ENCODE measurements around the gene WSCD1. TPM values are rescaled to one million over a fixed set of nuclear protein-coding genes. Genes with fewer than 3 reads are reported as not detected.

WSCD1 gene
- total and polyA plus RNA-seq, 2 donors = 2.8 to 6.8 TPM

GRCh38 chr17:6110088-6110487 lies 39.9 kb downstream of the WSCD1 start:
- DNase-seq (ENCODE audit: extremely low spot score) = no peak
- Histone ChIP-seq H3K4me3 (ENCODE audit: low read depth, low read length) (no peak overlapping the region), H3K36me3 (ENCODE audit: insufficient read depth) (no peaks in the 10 kb centered on the region), H3K27ac (ENCODE audit: low read depth) (no peak overlapping the region), H3K4me1 (ENCODE audit: insufficient read depth) (no peaks in the 10 kb centered on the region)
- 72% methylated on average over 4 of the region's 4 CpGs for WGBS

GRCh38 chr17:6110592-6110991 lies 40.4 kb downstream of the WSCD1 start:
- no peak for DNase-seq (ENCODE audit: extremely low spot score)
- H3K4me1 ChIP-seq (ENCODE audit: insufficient read depth) = no peaks in the 10 kb centered on the region
- 86% methylated on average over 7 of the region's 7 CpGs for WGBS
- no peak overlapping the region for H3K27ac ChIP-seq (ENCODE audit: low read depth)
- H3K4me3 ChIP-seq (ENCODE audit: low read depth, low read length) = no peak overlapping the region
- no peaks in the 10 kb centered on the region for H3K36me3 ChIP-seq (ENCODE audit: insufficient read depth)

GRCh38 chr17:6120351-6120750 lies 50.2 kb downstream of the WSCD1 start:
- DNase-seq (ENCODE audit: extremely low spot score) = no peak
- Histone ChIP-seq H3K4me1 (ENCODE audit: insufficient read depth) (peaks cover 2% of the 10 kb centered on the region), H3K4me3 (ENCODE audit: low read depth, low read length) (no peak overlapping the region), H3K27ac (ENCODE audit: low read depth) (no peak overlapping the region), H3K36me3 (ENCODE audit: insufficient read depth) (no peaks in the 10 kb centered on the region)
- WGBS = 93% methylated on average over 34 of the region's 34 CpGs

- H3K36me3 ChIP-seq (ENCODE audit: insufficient read depth) = no peaks in the 10 kb centered on the region
- no peak overlapping the region for H3K27ac ChIP-seq (ENCODE audit: low read depth)
- DNase-seq (ENCODE audit: extremely low spot score) = no peak
- no peak overlapping the region for H3K4me3 ChIP-seq (ENCODE audit: low read depth, low read length)
- H3K4me1 ChIP-seq (ENCODE audit: insufficient read depth) = no peaks in the 10 kb centered on the region
These were observed 54.7 kb downstream of the WSCD1 start for GRCh38 chr17:6124856-6125255.

- no peaks in the 10 kb centered on the region for H3K4me1 ChIP-seq (ENCODE audit: insufficient read depth)
These were observed 56.6 kb downstream of the WSCD1 start for GRCh38 chr17:6126768-6127167.

GRCh38 chr17:6134721-6135120 lies 64.5 kb downstream of the WSCD1 start:
- no peak for DNase-seq (ENCODE audit: extremely low spot score)
- no peak overlapping the region for H3K4me3 ChIP-seq (ENCODE audit: low read depth, low read length)
- H3K4me1 ChIP-seq (ENCODE audit: insufficient read depth) = no peaks in the 10 kb centered on the region
- WGBS = 59% methylated on average over 2 of the region's 2 CpGs
- H3K27ac ChIP-seq (ENCODE audit: low read depth) = no peak overlapping the region
- H3K36me3 ChIP-seq (ENCODE audit: insufficient read depth) = no peaks in the 10 kb centered on the region

More at GRCh38 chr17:6126768-6127167, 56.6 kb downstream of the WSCD1 start:
- DNase-seq (ENCODE audit: extremely low spot score) = no peak
- Histone ChIP-seq H3K27ac (ENCODE audit: low read depth) (no peak overlapping the region), H3K36me3 (ENCODE audit: insufficient read depth) (no peaks in the 10 kb centered on the region), H3K4me3 (ENCODE audit: low read depth, low read length) (no peak overlapping the region)
- 83% methylated on average over 1 of the region's 1 CpG for WGBS

GRCh38 chr17:6135236-6135635 lies 65.1 kb downstream of the WSCD1 start:
- Histone ChIP-seq H3K27ac (ENCODE audit: low read depth) (no peak overlapping the region), H3K4me1 (ENCODE audit: insufficient read depth) (no peaks in the 10 kb centered on the region), H3K36me3 (ENCODE audit: insufficient read depth) (no peaks in the 10 kb centered on the region), H3K4me3 (ENCODE audit: low read depth, low read length) (no peak overlapping the region)
- WGBS = 61% methylated on average over 5 of the region's 5 CpGs
- no peak for DNase-seq (ENCODE audit: extremely low spot score)

GRCh38 chr17:6135996-6136395 lies 65.8 kb downstream of the WSCD1 start:
- DNase-seq (ENCODE audit: extremely low spot score) = no peak
- Histone ChIP-seq H3K4me1 (ENCODE audit: insufficient read depth) (no peaks in the 10 kb centered on the region), H3K27ac (ENCODE audit: low read depth) (no peak overlapping the region), H3K36me3 (ENCODE audit: insufficient read depth) (no peaks in the 10 kb centered on the region), H3K4me3 (ENCODE audit: low read depth, low read length) (no peak overlapping the region)
- WGBS = 77% methylated on average over 8 of the region's 8 CpGs

- no peak overlapping the region for H3K27ac ChIP-seq (ENCODE audit: low read depth)
- DNase-seq (ENCODE audit: extremely low spot score) = no peak
- H3K4me3 ChIP-seq (ENCODE audit: low read depth, low read length) = no peak overlapping the region
- no peaks in the 10 kb centered on the region for H3K36me3 ChIP-seq (ENCODE audit: insufficient read depth)
- WGBS = 76% methylated on average over 11 of the region's 11 CpGs
- no peaks in the 10 kb centered on the region for H3K4me1 ChIP-seq (ENCODE audit: insufficient read depth)
These were observed 67.7 kb downstream of the WSCD1 start for GRCh38 chr17:6137716-6138502.

- Histone ChIP-seq H3K27ac (ENCODE audit: low read depth) (no peak overlapping the region), H3K4me3 (ENCODE audit: low read depth, low read length) (no peak overlapping the region), H3K36me3 (ENCODE audit: insufficient read depth) (no peaks in the 10 kb centered on the region), H3K4me1 (ENCODE audit: insufficient read depth) (no peaks in the 10 kb centered on the region)
- WGBS = 45% methylated on average over 3 of the region's 3 CpGs
- no peak for DNase-seq (ENCODE audit: extremely low spot score)
These were observed 68.7 kb downstream of the WSCD1 start for GRCh38 chr17:6138761-6139446.

- 63% methylated on average over 8 of the region's 8 CpGs for WGBS
- Histone ChIP-seq H3K4me3 (ENCODE audit: low read depth, low read length) (no peak overlapping the region), H3K4me1 (ENCODE audit: insufficient read depth) (no peaks in the 10 kb centered on the region), H3K27ac (ENCODE audit: low read depth) (no peak overlapping the region), H3K36me3 (ENCODE audit: insufficient read depth) (no peaks in the 10 kb centered on the region)
- no peak for DNase-seq (ENCODE audit: extremely low spot score)
These were observed 69.3 kb downstream of the WSCD1 start for GRCh38 chr17:6139447-6139832.

GRCh38 chr17:6140188-6140587 lies 70.0 kb downstream of the WSCD1 start:
- no peak for DNase-seq (ENCODE audit: extremely low spot score)
- Histone ChIP-seq H3K4me1 (ENCODE audit: insufficient read depth) (no peaks in the 10 kb centered on the region), H3K36me3 (ENCODE audit: insufficient read depth) (no peaks in the 10 kb centered on the region), H3K4me3 (ENCODE audit: low read depth, low read length) (no peak overlapping the region), H3K27ac (ENCODE audit: low read depth) (no peak overlapping the region)
- WGBS = 75% methylated on average over 2 of the region's 2 CpGs

- WGBS = 79% methylated on average over 8 of the region's 8 CpGs
- no peak for DNase-seq (ENCODE audit: extremely low spot score)
- Histone ChIP-seq H3K27ac (ENCODE audit: low read depth) (no peak overlapping the region), H3K4me1 (ENCODE audit: insufficient read depth) (no peaks in the 10 kb centered on the region), H3K36me3 (ENCODE audit: insufficient read depth) (no peaks in the 10 kb centered on the region), H3K4me3 (ENCODE audit: low read depth, low read length) (no peak overlapping the region)
These were observed 70.7 kb downstream of the WSCD1 start for GRCh38 chr17:6140728-6141330.

- no peak overlapping the region for H3K4me3 ChIP-seq (ENCODE audit: low read depth, low read length)
- whole genome bisulfite sequencing = 77% methylated on average over 6 of the region's 6 CpGs
- no peaks in the 10 kb centered on the region for H3K4me1 ChIP-seq (ENCODE audit: insufficient read depth)
- DNase-seq (ENCODE audit: extremely low spot score) = no peak
- no peak overlapping the region for H3K27ac ChIP-seq (ENCODE audit: low read depth)
- no peaks in the 10 kb centered on the region for H3K36me3 ChIP-seq (ENCODE audit: insufficient read depth)
These were observed 72.5 kb downstream of the WSCD1 start for GRCh38 chr17:6142701-6143100.

Data from urinary bladder (tissue), 4 donors.